ENCODE results near the gene SSR4.

SSR4 gene

GRCh38 chrX:153820601-153821000 is 26.1 kb downstream of the SSR4 start:
- no peaks in the 10 kb centered on the region for H3K9me3 Mint-ChIP-seq
- H3K4me1 Mint-ChIP-seq, result peaks cover 23% of the 10 kb centered on the region
- H3K4me3 Mint-ChIP-seq, result no peak overlapping the region
- no peak for ATAC-seq
- peaks cover 11% of the 10 kb centered on the region for H3K27me3 Mint-ChIP-seq
- no peak for DNase-seq
- H3K36me3 Mint-ChIP-seq (ENCODE audit: low read depth), result no peaks in the 10 kb centered on the region
- no peak overlapping the region for H3K27ac Mint-ChIP-seq

DNA sequence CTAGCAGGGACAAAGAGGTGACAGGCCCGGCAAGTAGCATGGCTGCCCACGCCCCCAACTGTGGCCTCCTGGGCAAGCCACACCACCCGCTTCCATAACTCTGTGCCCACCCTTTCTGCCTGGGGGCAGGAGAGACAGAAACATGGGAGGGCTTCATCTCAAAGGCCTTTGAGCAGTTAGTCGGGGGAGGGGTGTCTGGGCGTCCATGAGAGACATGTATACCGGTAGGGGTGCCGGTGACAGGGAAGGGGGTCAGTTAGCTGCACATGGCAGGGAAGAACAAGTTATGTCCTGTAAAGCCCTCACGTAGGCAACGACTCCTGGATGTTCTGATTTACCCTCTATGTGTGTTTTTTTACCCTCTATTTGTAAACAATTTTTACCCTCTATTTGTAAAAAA is 26.6 kb downstream of the SSR4 start:
- DNase-seq (no peak), ATAC-seq (no peak)
- Mint-ChIP-seq H3K4me1 (peaks cover 23% of the 10 kb centered on the region), H3K4me3 (no peak overlapping the region), H3K27me3 (peaks cover 13% of the 10 kb centered on the region), H3K27ac (no peak overlapping the region), H3K9me3 (no peaks in the 10 kb centered on the region), H3K36me3 (ENCODE audit: low read depth) (no peaks in the 10 kb centered on the region)

GRCh38 chrX:153824348-153824747 is 29.9 kb downstream of the SSR4 start:
- Mint-ChIP-seq H3K36me3 (ENCODE audit: low read depth) (no peaks in the 10 kb centered on the region), H3K9me3 (no peaks in the 10 kb centered on the region), H3K27ac (no peak overlapping the region), H3K4me1 (peaks cover 19% of the 10 kb centered on the region), H3K27me3 (peaks cover 11% of the 10 kb centered on the region), H3K4me3 (no peak overlapping the region)
- no peak for DNase-seq
- no peak for ATAC-seq

DNA sequence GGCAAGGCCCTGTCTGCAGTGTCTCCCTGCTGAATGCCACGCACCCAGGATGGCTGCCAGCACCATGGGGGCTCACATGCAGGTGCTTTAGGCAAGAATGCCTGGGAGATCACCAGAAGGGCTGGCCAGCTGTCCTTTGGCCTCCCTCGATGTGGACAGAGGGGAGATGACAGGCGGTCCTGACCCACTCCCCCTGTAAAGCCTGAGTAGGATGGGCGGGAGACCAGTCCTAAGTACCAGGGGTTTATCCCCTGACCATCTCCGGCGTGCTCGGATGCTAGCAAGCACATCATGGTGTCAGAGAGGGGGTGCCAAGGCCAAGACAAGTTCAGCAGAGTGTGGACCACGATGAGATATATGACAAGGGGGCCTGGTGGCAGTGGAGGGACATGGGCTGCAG is 30.6 kb downstream of the SSR4 start:
- H3K27ac Mint-ChIP-seq, result no peak overlapping the region
- H3K4me1 Mint-ChIP-seq, result peaks cover 19% of the 10 kb centered on the region
- H3K9me3 Mint-ChIP-seq, result no peaks in the 10 kb centered on the region
- ATAC-seq (no peak), DNase-seq (no peak)
- peaks cover 11% of the 10 kb centered on the region for H3K27me3 Mint-ChIP-seq
- no peaks in the 10 kb centered on the region for H3K36me3 Mint-ChIP-seq (ENCODE audit: low read depth)
- no peak overlapping the region for H3K4me3 Mint-ChIP-seq

GRCh38 chrX:153827016-153827415 is 32.5 kb downstream of the SSR4 start:
- DNase-seq (no peak), ATAC-seq (no peak)
- Mint-ChIP-seq H3K36me3 (ENCODE audit: low read depth) (no peaks in the 10 kb centered on the region), H3K4me3 (no peak overlapping the region), H3K27ac (no peak overlapping the region), H3K27me3 (peaks cover 18% of the 10 kb centered on the region), H3K4me1 (peaks cover 10% of the 10 kb centered on the region), H3K9me3 (no peaks in the 10 kb centered on the region)

DNA sequence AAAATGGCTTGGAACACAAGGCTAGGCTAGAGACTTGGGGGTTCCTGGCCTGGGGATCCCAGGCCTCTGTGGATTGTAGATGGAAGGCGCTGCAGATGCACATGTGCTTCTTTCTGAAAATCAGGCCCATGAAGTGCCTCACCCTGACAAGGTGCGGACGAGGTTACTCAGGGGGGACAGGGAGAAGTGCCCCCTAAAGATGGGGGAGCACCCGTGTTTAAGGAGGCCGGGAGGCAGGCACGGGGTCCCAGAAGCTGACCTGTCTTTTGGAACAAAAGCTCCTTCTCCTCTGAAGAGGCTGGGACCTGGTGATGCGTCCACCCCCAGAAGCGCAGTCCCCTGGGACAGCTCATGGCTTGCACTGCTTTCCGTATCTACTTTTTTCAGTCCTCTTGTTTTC is 33.4 kb downstream of the SSR4 start:
- DNase-seq (no peak), ATAC-seq (no peak)
- Mint-ChIP-seq H3K36me3 (ENCODE audit: low read depth) (no peaks in the 10 kb centered on the region), H3K4me3 (no peak overlapping the region), H3K9me3 (no peaks in the 10 kb centered on the region), H3K27ac (no peak overlapping the region), H3K4me1 (peaks cover 3% of the 10 kb centered on the region), H3K27me3 (peaks cover 18% of the 10 kb centered on the region)

- DNase-seq, result no peak
- H3K27me3 Mint-ChIP-seq, result peaks cover 18% of the 10 kb centered on the region
- no peaks in the 10 kb centered on the region for H3K36me3 Mint-ChIP-seq (ENCODE audit: low read depth)
- no peak overlapping the region for H3K27ac Mint-ChIP-seq
- H3K9me3 Mint-ChIP-seq, result no peaks in the 10 kb centered on the region
- H3K4me1 Mint-ChIP-seq, result peaks cover 3% of the 10 kb centered on the region
- no peak overlapping the region for H3K4me3 Mint-ChIP-seq
- no peak for ATAC-seq
These were observed 33.8 kb downstream of the SSR4 start for GRCh38 chrX:153828308-153828707.

DNA sequence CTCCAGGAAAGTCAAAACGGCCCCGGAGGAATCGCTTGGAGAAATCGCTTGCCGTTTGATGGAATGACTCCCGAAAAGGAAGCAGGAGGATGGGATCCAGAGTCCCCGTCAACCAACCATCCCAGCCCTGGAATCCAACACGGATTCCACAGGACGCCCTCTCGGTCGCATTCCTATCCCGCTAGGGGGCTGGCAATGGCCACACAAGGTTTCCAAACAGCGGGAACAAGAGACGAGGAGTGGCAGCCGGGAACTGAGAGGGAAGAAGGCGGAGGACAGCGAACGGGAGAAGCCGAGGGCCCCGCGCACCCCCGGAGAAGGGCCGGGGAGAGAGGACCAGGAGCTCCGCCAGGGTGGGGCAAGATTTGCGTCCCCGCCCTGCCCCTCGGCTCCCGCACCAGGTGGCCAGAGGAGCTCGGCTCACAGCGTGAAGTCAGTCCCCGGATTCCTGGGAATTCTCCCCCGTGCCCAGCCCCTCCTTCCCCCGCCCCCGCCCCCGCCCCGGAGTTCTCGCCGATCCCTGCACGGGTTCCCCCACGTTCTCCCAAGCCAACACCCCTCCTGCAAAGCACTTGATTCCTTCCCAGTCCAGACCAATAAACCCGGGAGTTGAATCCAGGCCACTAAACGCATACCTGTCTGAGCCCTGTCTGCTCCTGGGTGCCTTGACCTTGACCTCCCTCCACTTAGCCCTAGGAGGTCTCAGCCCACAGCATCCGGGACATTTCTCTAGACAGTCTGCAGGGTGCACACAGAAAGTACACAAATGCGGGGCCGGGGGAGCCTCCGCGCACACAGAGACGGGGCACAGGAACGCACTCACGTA is 34.5 kb downstream of the SSR4 start:
- ATAC-seq (no peak), DNase-seq (no peak)
- Mint-ChIP-seq H3K4me1 (peaks cover 3% of the 10 kb centered on the region), H3K27ac (no peak overlapping the region), H3K9me3 (no peaks in the 10 kb centered on the region), H3K4me3 (peak overlapping the region; percentile 24), H3K36me3 (ENCODE audit: low read depth) (no peaks in the 10 kb centered on the region), H3K27me3 (peaks cover 18% of the 10 kb centered on the region)

- no peak for DNase-seq
- Mint-ChIP-seq H3K9me3 (no peaks in the 10 kb centered on the region), H3K27me3 (peaks cover 18% of the 10 kb centered on the region), H3K4me1 (peaks cover 3% of the 10 kb centered on the region), H3K4me3 (peak overlapping the region; percentile 24), H3K36me3 (ENCODE audit: low read depth) (no peaks in the 10 kb centered on the region), H3K27ac (no peak overlapping the region)
- ATAC-seq, result no peak
These were observed 35.0 kb downstream of the SSR4 start for GRCh38 chrX:153829549-153829798.

- Mint-ChIP-seq H3K9me3 (no peaks in the 10 kb centered on the region), H3K4me3 (peak within 1 kb of the TSS; percentile 24), H3K27ac (no peak within 1 kb of the TSS), H3K4me1 (peaks cover 3% of the 10 kb centered on the region), H3K27me3 (peaks cover 18% of the 10 kb centered on the region), H3K36me3 (ENCODE audit: low read depth) (no peaks in the 10 kb centered on the region)
- DNase-seq (no peak), ATAC-seq (no peak)
These were observed 35.6 kb downstream of the SSR4 start, which contains the start of gene PDZD4 for GRCh38 chrX:153829799-153830639. TSS of gene PDZD4 (minus strand) at chrX:153830544. CDS start at chrX:153830298, 246 bp downstream.

- H3K27me3 Mint-ChIP-seq, result peaks cover 16% of the 10 kb centered on the region
These were observed 36.4 kb downstream of the SSR4 start for GRCh38 chrX:153830640-153831428.

GRCh38 chrX:153831429-153832150 is 37.1 kb downstream of the SSR4 start:
- Mint-ChIP-seq H3K27me3 (peaks cover 16% of the 10 kb centered on the region), H3K4me1 (peaks cover 3% of the 10 kb centered on the region), H3K4me3 (no peak overlapping the region), H3K27ac (no peak overlapping the region), H3K9me3 (no peaks in the 10 kb centered on the region), H3K36me3 (ENCODE audit: low read depth) (no peaks in the 10 kb centered on the region)
- ATAC-seq (no peak), DNase-seq (no peak)

More at GRCh38 chrX:153830640-153831428, 36.4 kb downstream of the SSR4 start:
- Mint-ChIP-seq H3K9me3 (no peaks in the 10 kb centered on the region), H3K27ac (no peak overlapping the region), H3K4me1 (peaks cover 3% of the 10 kb centered on the region), H3K36me3 (ENCODE audit: low read depth) (no peaks in the 10 kb centered on the region), H3K4me3 (no peak overlapping the region)
- ATAC-seq, result no peak
- no peak for DNase-seq

- no peaks in the 10 kb centered on the region for H3K9me3 Mint-ChIP-seq
- no peak for DNase-seq
These were observed 38.3 kb downstream of the SSR4 start for GRCh38 chrX:153832728-153833127.

DNA sequence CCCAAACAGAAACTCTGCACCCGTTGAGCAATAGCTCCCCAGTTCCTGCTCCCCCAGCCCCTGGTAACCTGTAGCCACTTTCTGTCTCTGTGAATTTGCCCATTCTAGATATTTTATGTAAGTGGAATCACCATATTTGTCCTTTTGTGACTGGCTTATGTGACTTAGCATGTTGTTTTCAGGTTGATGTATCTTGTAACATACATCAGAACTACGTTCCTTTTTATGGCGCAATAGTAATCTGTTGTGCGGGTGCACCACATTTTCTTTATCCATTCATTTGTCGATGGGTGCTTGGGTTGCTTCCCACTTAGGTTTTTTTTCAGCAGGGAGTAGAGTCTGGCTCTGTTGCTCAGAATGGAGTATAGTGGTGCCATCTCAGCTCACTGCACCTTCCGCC is 42.5 kb downstream of the SSR4 start:
- no peak overlapping the region for H3K27ac Mint-ChIP-seq
- ATAC-seq, result no peak
- H3K4me1 Mint-ChIP-seq, result no peaks in the 10 kb centered on the region
- DNase-seq, result no peak
- no peaks in the 10 kb centered on the region for H3K9me3 Mint-ChIP-seq
- no peaks in the 10 kb centered on the region for H3K36me3 Mint-ChIP-seq (ENCODE audit: low read depth)
- no peak overlapping the region for H3K4me3 Mint-ChIP-seq
- peaks cover 2% of the 10 kb centered on the region for H3K27me3 Mint-ChIP-seq

More at GRCh38 chrX:153832728-153833127, 38.3 kb downstream of the SSR4 start:
- H3K4me1 Mint-ChIP-seq, result peaks cover 2% of the 10 kb centered on the region
- ATAC-seq, result no peak
- peaks cover 12% of the 10 kb centered on the region for H3K27me3 Mint-ChIP-seq
- no peaks in the 10 kb centered on the region for H3K36me3 Mint-ChIP-seq (ENCODE audit: low read depth)
- no peak overlapping the region for H3K4me3 Mint-ChIP-seq
- no peak overlapping the region for H3K27ac Mint-ChIP-seq
